Glutamatergic neuron (in vitro differentiated cells): Measurements from ENCODE around the gene PRR14L. TPM values are rescaled to one million over a fixed set of nuclear protein-coding genes. Genes with fewer than 3 reads are reported as not detected.

Experiments used
- DNase-seq: peaks from one replicate; pipeline ENCODE4 v3.0.0; 2022
- H3K27ac Mint-ChIP-seq: one replicate; pipeline ENCODE4 v1.8.0; 2020; ENCODE audit warnings: mild to moderate bottlenecking, mixed read lengths, inconsistent platforms; ENCODE audit not compliant: unreplicated experiment
- H3K27me3 Mint-ChIP-seq: one replicate; pipeline ENCODE4 v1.8.0; 2020; ENCODE audit warnings: mild to moderate bottlenecking, moderate library complexity, mixed read lengths, inconsistent platforms; ENCODE audit not compliant: unreplicated experiment
- H3K36me3 Mint-ChIP-seq: one replicate; pipeline ENCODE4 v1.8.0; 2020; ENCODE audit warnings: mild to moderate bottlenecking, mixed read lengths, inconsistent platforms; ENCODE audit not compliant: unreplicated experiment
- H3K4me1 Mint-ChIP-seq: one replicate; pipeline ENCODE4 v1.8.0; 2020; ENCODE audit warnings: mild to moderate bottlenecking, low read depth, mixed read lengths, inconsistent platforms; ENCODE audit not compliant: unreplicated experiment
- H3K4me3 Mint-ChIP-seq: one replicate; pipeline ENCODE4 v1.8.0; 2020; ENCODE audit warnings: mild to moderate bottlenecking, mixed read lengths, inconsistent platforms; ENCODE audit not compliant: unreplicated experiment
- H3K9me3 Mint-ChIP-seq: one replicate; pipeline ENCODE4 v1.8.0; 2020; ENCODE audit warnings: mild to moderate bottlenecking, moderate library complexity, mixed read lengths, inconsistent platforms; ENCODE audit not compliant: unreplicated experiment
- total RNA-seq: library from RNA; stranded (reverse); fragmentation: NEBNext Ultra II Directional; extraction: Animal tissue kit (Norgen Biotek cat#: 25700); gene quantifications from one replicate; pipeline ENCODE4 v1.2.1, GENCODE V29; 2021; ENCODE audit not compliant: unreplicated experiment
- TF ChIP-seq, protein P1 (sequence below): fragments of 200-600 bp; sonication (generic); IDR thresholded peaks from one replicate; pipeline ENCODE4 v1.5.0; 2021; ENCODE audit not compliant: partially characterized antibody, unreplicated experiment

Gene PRR14L
- total RNA-seq, 1 donor from 2014 or later, result 104 TPM

DNA sequence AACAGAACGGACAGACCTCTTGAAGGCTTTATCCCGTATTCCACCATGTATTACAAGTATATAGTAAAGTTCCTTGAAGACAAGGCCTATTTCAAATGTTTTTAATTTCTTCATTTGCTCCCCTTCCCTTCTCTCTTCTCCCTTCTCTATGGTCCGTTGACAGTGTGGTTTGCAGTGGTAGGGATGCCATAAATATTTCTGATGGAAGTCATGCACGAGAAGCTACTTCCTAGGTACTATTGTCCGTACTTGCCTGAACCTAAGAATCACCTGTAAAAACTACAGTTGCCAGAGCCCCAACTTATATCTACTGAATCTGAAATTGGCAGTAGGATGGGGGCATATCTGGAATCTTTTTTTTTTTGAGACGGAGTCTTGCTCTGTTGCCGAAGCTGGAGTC lies 90.7 kb downstream of the PRR14L start:
- Mint-ChIP-seq H3K27ac (no peak overlapping the region), H3K36me3 (no peaks in the 10 kb centered on the region), H3K4me1 (peaks cover 7% of the 10 kb centered on the region), H3K4me3 (no peak overlapping the region), H3K9me3 (peaks cover 2% of the 10 kb centered on the region), H3K27me3 (no peaks in the 10 kb centered on the region)
- no peak for DNase-seq
- TF ChIP-seq, protein P1, sequence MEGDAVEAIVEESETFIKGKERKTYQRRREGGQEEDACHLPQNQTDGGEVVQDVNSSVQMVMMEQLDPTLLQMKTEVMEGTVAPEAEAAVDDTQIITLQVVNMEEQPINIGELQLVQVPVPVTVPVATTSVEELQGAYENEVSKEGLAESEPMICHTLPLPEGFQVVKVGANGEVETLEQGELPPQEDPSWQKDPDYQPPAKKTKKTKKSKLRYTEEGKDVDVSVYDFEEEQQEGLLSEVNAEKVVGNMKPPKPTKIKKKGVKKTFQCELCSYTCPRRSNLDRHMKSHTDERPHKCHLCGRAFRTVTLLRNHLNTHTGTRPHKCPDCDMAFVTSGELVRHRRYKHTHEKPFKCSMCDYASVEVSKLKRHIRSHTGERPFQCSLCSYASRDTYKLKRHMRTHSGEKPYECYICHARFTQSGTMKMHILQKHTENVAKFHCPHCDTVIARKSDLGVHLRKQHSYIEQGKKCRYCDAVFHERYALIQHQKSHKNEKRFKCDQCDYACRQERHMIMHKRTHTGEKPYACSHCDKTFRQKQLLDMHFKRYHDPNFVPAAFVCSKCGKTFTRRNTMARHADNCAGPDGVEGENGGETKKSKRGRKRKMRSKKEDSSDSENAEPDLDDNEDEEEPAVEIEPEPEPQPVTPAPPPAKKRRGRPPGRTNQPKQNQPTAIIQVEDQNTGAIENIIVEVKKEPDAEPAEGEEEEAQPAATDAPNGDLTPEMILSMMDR, result no peak

DNA sequence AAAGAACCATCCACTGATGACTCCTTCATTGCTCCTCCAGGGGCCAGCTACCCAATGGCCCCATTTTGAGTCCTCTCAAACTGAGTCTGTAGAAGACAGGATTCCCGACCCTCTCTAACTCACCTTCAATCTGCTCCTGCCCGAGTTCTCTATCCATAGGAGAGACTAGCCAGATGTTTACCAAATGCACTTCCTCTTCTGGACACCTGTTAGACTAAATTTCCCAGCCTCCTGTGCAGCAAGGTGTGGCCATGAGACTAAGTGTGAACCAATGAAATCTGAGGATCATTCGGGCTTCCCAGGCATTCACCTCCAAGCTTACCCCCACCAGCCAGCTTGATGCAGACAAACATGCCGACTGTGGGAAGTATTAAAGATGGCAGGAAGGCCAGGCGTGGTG lies 95.5 kb downstream of the PRR14L start:
- no peak for DNase-seq
- H3K4me3 Mint-ChIP-seq, result no peak overlapping the region
- no peak overlapping the region for H3K27ac Mint-ChIP-seq
- no peaks in the 10 kb centered on the region for H3K4me1 Mint-ChIP-seq
- TF ChIP-seq, protein P1, result no peak
- no peaks in the 10 kb centered on the region for H3K27me3 Mint-ChIP-seq
- H3K36me3 Mint-ChIP-seq, result no peaks in the 10 kb centered on the region
- no peaks in the 10 kb centered on the region for H3K9me3 Mint-ChIP-seq

DNA sequence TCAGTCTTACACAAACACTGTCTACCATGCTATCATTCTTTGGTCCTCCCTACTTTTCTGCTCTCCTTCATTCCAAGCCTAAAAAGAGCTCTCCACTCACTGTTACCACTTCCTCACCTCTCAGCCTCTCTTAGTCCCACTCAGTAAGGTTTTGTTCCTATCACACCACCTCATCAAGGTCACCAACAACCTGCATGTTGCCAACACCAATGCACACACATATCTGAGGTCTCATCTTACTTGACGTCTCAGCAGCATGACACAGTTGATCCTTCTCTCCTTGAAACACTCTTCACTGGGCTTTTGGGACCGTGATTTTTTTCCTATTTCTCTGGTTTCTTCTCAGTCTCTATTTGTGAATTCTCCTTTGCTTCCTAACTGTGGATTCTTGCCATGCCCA lies 96.0 kb downstream of the PRR14L start:
- Mint-ChIP-seq H3K4me1 (no peaks in the 10 kb centered on the region), H3K27me3 (no peaks in the 10 kb centered on the region), H3K27ac (no peak overlapping the region), H3K4me3 (no peak overlapping the region), H3K9me3 (no peaks in the 10 kb centered on the region), H3K36me3 (no peaks in the 10 kb centered on the region)
- DNase-seq, result no peak
- TF ChIP-seq, protein P1, result no peak

DNA sequence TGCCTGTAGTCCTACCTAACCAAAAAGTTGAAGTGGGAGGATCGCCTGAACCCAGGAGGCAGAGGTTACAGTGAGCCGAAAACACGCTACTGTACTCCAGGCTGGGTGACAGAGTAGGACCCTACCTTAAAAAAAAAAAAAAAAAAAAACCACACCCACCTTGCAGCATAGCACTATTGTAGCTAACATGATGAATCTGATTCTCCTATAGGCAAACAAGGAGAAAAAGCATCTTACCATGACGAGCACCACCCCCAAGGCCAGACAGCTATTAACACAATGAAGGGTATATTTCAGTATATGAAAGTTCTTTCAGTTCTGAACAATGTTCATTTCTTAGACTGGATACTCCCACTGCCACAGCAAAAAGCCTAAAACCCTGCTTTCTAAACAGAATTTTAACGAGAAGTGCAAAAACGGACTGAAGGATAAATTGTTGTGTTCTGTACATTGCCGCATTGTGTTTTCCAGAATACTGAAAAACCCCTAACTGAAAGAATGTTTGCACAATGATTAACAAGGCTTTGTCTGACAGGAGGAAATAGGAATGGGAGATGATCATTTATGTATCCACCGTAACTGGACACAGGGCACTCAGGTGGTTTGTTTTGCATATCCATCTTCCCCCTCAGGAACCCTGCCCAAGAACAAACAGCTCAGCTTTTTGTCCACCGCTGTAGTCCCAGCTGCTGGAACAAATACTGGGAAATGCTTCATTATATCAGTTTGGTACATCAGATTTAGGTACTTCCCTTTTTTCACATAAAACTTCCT lies 96.8 kb downstream of the PRR14L start:
- DNase-seq, result no peak
- no peaks in the 10 kb centered on the region for H3K27me3 Mint-ChIP-seq
- no peaks in the 10 kb centered on the region for H3K9me3 Mint-ChIP-seq
- H3K4me1 Mint-ChIP-seq, result no peaks in the 10 kb centered on the region
- H3K36me3 Mint-ChIP-seq, result no peaks in the 10 kb centered on the region
- TF ChIP-seq, protein P1, result no peak
- H3K27ac Mint-ChIP-seq, result no peak overlapping the region
- no peak overlapping the region for H3K4me3 Mint-ChIP-seq

DNA sequence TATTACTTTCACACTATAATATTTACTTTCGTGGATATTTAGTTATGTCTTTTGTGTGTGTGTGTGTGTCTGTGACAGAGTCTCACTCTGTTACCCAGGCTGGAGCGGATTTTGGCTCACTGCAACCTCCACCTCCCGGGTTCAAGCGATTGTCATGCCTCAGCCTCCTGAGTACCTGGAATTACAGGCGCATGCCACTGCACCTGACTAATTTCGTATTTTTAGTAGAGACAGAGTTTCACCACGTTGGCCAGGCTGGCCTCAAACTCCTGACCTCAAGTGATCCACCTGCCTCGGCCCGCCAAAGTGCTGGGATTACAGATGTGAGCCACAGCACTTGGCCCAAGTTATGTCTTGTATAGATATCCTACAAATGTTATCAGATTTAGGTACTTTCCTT lies 97.8 kb downstream of the PRR14L start:
- TF ChIP-seq, protein P1, result no peak
- no peaks in the 10 kb centered on the region for H3K4me1 Mint-ChIP-seq
- no peaks in the 10 kb centered on the region for H3K27me3 Mint-ChIP-seq
- no peak for DNase-seq
- no peak overlapping the region for H3K4me3 Mint-ChIP-seq
- no peaks in the 10 kb centered on the region for H3K9me3 Mint-ChIP-seq
- no peaks in the 10 kb centered on the region for H3K36me3 Mint-ChIP-seq
- no peak overlapping the region for H3K27ac Mint-ChIP-seq
